ENCODE measurements around the gene PLEKHG2.

- TF ChIP-seq CTCF (IDR thresholded peaks at IDR 0.05 in 8 of 11, conservative IDR thresholded peaks at IDR 0.05 in 3 of 11) = no peak
- TF ChIP-seq POLR2AphosphoS5 (IDR thresholded peaks at IDR 0.05) = no peak
- TF ChIP-seq POLR2A (IDR thresholded peaks at IDR 0.05) = no peak
Measured at GRCh38 chr19:39432677-39433025, 20.2 kb downstream of the PLEKHG2 start.

Measured in spleen (tissue), 7 donors.